GM19043 (cell line): ENCODE measurements around the gene GALNT2.

Experiments used
- ATAC-seq: cut with Tn5 transposase; IDR thresholded peaks from one replicate; pipeline ENCODE4 v1.9.1; 2021; ENCODE audit warnings: low read depth; ENCODE audit not compliant: unreplicated experiment

Gene GALNT2

DNA sequence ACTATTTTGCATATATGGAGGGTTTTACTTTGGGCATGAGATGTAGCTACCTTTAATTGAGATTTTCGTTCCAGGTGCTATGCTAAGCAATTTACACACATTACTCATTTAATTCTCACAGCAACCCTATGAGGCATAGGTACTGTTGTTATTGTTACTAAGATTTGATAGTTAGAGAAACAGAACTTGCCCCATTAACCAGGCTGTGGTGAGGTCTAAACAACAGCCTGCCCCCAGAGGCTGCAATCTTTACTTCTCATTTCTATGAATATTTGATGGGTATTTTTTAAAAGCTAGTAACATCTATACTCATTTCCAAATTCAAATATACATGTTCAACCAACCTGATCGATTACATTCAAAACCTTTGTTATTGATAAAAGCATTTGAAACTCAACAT, 155.6 kb downstream of the GALNT2 start:
- no peak for ATAC-seq

GRCh38 chr1:230224101-230224960, 157.3 kb downstream of the GALNT2 start:
- no peak for ATAC-seq

DNA sequence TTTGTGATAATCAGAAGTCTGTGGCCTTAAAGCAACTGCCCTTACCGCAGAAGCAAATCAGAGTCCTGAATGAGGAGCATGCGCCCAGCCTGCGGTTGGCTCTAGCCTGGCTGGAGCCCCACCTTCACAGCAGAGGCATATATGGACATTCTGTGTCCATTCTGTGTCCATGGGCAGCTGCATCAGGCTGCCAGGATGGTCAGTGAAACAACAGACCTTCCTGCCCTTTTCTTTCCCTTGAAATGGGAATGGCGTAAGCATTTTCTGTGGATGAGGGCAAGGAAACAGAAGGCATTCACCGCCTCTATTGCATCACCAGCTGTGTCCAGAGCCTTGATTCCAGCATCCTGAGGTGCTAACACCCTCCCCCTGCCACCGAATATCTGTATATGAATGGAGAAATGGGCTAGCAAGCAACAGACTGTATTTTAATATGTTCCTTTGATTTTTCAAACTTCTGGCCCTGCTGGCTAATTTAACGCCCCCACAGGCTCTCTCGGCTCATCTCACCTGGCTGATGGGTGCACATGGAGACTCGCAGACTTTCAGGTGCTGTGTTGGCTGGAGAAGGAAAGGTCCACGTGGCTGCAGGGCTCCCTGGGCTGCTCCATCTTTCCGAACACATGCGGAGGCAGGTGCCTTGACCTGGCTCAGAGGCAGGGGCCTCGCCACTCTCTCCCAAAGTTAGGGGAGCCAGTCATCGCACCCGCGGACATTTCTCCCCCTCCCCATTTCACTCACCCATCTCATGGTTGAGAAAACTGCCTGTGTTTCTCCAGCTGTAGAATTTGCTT, 159.2 kb downstream of the GALNT2 start:
- no peak for ATAC-seq

DNA sequence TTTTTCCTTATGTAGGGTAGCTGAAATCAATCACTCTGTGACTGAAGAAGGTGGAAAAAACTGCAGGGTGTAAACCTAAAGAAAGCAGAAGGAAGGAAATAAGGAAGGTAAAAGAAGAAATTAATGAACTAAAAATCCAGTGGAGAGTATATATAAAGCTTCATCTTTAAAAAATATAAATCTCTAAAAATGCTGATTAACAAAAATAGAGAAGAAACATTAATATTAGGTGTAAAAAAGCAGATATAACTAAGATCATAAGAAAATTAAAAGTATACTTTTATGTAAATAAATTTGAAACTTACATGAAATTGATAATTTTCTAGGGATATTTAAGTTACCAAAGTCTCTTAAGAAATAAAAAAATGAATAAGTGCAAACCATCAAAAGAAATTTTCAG, 159.8 kb downstream of the GALNT2 start:
- no peak for ATAC-seq

GRCh38 chr1:230228236-230228897, 161.3 kb downstream of the GALNT2 start:
- no peak for ATAC-seq

- ATAC-seq, result no peak
These were observed 163.2 kb downstream of the GALNT2 start for GRCh38 chr1:230230273-230230672.

GRCh38 chr1:230230948-230231773, 164.1 kb downstream of the GALNT2 start:
- no peak for ATAC-seq

GRCh38 chr1:230231774-230232145, 164.7 kb downstream of the GALNT2 start:
- ATAC-seq, result no peak

DNA sequence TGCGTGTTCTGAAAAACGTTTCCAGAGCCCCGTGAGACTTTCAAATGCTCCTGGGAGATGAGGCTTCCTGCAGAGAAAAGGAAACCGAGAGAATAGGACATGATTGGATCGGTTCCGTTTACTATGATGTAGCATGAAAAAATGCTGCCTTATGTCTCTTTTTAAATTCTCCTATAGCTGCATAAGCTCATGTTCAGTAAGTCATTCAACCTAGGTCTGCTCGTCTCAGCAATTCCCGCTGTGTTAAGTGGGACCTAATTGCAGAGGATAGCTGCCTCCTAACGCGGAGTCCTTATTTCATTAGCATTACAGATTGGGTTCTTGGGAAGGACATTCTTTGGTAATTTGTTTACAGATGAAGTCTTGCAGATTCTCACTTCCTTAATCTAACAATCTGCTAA, 165.3 kb downstream of the GALNT2 start:
- ATAC-seq, result no peak

GRCh38 chr1:230233786-230234185, 166.7 kb downstream of the GALNT2 start:
- no peak for ATAC-seq

- no peak for ATAC-seq
These were observed 168.8 kb downstream of the GALNT2 start for GRCh38 chr1:230235876-230236275.

- ATAC-seq, result no peak
These were observed 169.4 kb downstream of the GALNT2 start for GRCh38 chr1:230236301-230237008.

DNA sequence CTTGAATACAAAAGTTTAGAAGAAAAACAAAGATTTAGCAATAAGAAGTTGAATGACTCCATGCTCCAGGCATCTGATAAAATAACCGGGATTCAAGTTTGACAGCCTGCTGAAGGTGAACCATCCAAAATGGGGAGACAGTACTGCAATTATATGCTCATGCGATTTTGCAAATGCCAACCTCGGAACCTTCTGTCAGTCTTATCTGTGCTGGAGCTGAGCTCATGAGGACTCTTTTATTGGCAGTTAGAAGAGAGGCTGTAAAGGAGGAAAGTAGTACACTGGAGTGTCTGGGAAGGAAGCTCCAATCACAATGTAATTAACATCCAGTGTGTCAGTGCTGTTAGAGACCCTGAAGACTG, 170.0 kb downstream of the GALNT2 start:
- ATAC-seq, result no peak

DNA sequence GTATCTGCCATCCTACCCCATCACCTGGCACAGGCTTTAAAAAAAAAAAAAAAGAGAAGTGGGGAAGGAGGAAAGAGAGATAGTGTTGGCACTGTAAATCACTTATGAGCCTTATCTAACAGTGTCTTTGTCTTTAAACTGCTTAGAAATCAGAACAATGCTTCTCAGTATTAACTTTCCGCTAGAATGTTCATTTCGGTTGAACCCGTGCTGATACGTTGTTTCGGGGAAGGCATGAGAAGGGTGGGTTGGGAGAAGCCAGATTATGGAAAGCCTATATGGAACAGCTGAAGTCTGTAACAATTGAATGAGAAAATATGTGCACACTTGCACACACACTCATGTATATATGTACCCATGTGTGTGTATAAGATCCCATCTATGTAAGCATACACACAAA, 170.8 kb downstream of the GALNT2 start:
- ATAC-seq, result no peak

GRCh38 chr1:230240446-230241086, 173.5 kb downstream of the GALNT2 start:
- ATAC-seq, result no peak

DNA sequence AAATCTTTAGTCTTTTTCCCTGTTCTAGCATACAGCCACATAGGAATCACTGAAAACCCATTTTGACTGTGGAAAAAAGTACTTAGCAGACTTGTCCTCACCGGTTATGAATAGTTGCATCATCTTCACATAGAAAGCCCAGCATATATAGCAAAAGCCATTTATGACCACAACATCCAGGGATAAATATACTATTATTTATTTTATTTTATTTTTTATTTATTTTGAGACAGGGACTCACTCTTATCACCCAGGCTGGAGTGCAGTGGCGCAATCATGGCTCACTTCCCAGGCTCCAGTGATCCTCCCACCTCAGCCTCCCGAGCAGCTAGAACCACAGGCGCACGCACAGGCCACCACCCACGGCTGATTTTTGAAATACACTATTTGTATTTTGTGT, 175.3 kb downstream of the GALNT2 start:
- ATAC-seq, result no peak

- no peak for ATAC-seq
These were observed 176.1 kb downstream of the GALNT2 start for GRCh38 chr1:230243146-230243545.

DNA sequence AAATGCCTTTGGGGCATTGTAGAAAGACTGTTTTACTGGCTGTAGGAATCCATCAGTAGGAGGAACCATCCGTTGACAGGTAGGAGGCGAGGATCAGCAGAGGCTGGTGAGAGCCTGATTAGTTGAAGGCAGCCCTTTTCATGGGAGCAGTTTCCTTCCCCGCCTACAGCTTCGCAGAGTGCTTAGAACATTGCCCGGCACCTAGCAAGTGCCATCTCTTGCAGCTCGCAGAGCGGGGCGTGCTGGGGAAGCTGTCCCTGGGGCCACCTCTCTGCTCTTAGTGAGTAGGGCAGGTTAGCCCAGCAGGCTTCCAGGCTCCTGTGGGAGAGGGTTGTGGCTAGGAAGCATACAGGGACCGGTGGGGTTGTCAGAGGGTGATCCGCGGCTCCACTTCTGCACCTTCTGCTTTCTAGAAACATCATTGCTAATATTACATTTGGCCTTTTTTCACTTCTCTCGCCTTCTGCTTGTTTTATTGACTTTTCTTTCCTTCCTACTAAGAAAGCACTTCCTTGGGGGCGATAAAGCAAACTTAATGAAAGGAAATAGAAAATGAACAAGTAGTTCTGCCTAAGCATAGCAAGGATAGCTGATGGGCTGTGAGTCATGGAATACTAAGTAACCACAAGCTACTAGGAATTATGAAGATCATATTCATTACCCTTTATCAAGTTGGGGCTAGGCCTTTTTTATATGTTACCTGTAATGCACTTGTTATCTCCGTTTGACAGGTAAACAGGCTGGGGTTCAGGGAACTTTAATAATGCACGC, 176.7 kb downstream of the GALNT2 start:
- no peak for ATAC-seq

GRCh38 chr1:230246551-230246950, 179.5 kb downstream of the GALNT2 start:
- no peak for ATAC-seq
